HG03280 (cell line): ENCODE data around the gene RAB10.
"Not testable (repeated sequence)": the region's sequence is repeated elsewhere in the genome, so short reads cannot be mapped to it uniquely, and the experiment has no call there.

Experiments
- ATAC-seq: cut with Tn5 transposase; IDR thresholded peaks from one replicate; pipeline ENCODE4 v1.9.1; 2021; ENCODE audit warnings: mild to moderate bottlenecking, moderate library complexity; ENCODE audit not compliant: unreplicated experiment

RAB10 gene

GRCh38 chr2:26054598-26055348, 20.9 kb downstream of the RAB10 start:
- no peak for ATAC-seq

- no peak for ATAC-seq
These were observed 24.5 kb downstream of the RAB10 start for GRCh38 chr2:26058390-26058789.

DNA sequence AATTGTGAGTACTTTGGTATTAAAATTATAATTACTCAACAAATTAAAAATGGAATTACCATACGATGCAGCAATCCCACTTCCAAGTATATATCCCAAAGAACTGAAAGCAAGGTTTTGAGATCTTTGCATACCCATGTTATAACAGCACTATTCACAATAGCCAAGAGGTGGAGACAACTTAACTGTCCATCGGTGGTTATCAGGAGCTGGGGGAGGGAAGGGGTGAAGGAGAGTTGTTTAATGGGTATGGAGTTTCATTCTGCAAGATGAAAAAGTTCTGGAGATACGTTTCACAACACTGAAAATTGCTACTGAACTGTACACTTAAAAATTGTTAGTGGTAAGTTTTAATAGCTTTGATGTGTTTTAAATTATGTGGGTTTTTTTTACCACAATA, 25.7 kb downstream of the RAB10 start:
- no peak for ATAC-seq

GRCh38 chr2:26061539-26061938, 27.7 kb downstream of the RAB10 start:
- ATAC-seq = no peak

- no peak for ATAC-seq
These were observed 31.0 kb downstream of the RAB10 start for GRCh38 chr2:26064846-26065245.

DNA sequence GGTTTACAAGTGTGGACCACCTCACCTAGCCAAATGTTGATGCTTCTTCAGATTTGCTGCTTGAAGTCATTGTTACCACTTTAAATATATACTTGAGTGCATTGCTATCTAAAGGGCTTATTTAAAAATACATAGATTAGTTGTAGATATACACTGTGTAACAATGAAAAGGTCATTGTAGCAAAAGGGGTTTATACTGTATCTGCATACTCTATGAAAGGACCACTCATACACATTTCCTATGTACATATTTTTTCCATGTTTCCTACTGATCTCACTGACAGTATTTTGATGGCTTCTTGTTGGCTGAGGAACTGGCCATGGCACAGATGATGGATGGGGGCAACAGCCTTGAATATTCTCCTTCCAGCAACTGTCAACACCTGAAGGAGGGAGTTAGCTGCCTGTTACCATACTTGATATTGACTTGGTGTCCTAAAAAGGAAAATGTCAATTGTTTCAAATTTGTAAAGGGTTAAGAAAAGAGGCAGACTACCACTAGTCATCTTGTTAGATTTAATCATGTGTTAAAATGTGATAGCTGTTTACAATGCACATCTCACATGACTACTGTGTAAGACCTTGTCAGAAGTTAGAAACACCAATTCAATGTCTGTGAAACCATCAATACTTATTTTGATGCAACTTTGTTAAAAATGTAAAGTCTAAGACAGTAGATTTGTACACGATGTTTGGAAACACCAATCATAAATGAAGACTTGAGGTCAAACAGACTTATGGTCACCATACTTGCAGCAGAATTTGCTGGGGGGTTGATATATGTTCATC, 33.5 kb downstream of the RAB10 start:
- ATAC-seq = no peak

GRCh38 chr2:26067980-26068507, 34.2 kb downstream of the RAB10 start:
- ATAC-seq = no peak

DNA sequence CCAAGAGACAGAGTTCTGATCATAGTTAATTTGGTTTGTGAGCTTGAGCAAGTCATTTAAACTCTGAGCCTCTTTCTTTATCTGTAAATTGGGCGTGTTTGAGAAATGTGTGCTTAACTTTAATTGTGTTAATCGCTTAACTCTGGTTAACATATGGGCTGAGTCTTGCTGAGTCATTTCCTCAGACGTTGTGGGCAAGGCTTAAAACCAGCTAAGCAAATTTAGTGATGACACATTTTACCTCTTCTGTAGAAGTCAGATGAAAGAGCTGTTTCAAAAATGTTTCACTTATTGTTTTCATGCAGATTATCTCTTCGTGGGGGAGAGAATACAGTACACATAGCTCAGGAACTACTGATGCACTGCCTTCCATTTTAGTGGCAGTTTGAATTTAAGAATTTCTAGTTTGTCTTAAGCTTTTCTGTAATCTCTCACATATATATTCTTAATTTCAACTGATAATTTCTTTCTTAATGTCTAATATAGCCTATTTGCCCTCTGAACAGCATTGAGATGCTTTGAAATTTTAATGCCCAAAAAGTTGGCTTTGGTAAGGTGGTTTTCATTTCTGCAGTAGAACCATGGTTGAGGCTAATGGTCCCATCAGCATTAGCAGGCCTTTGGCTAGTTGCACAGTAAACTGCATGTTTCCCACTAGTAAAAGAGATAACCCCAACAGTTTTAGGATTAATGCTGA, 34.9 kb downstream of the RAB10 start:
- peak; percentile 87 for ATAC-seq

DNA sequence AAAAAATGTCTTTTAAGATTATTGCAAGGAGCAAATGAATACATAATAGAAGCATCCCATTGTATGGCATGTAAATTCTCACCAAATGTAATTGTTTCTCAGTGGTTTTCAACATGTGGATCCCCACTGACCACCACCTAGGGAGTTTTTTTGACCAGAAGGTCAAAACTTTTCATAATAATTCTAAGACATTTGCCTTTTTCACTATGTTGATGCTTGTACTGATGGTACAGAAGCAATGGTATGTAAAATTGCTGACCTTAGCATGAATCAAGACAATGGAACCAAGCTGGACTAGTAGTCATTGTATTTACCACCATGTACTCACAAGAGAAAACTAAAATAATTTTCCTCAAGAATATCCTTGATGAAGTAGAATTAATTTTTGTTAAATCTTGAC, 36.8 kb downstream of the RAB10 start:
- no peak for ATAC-seq

DNA sequence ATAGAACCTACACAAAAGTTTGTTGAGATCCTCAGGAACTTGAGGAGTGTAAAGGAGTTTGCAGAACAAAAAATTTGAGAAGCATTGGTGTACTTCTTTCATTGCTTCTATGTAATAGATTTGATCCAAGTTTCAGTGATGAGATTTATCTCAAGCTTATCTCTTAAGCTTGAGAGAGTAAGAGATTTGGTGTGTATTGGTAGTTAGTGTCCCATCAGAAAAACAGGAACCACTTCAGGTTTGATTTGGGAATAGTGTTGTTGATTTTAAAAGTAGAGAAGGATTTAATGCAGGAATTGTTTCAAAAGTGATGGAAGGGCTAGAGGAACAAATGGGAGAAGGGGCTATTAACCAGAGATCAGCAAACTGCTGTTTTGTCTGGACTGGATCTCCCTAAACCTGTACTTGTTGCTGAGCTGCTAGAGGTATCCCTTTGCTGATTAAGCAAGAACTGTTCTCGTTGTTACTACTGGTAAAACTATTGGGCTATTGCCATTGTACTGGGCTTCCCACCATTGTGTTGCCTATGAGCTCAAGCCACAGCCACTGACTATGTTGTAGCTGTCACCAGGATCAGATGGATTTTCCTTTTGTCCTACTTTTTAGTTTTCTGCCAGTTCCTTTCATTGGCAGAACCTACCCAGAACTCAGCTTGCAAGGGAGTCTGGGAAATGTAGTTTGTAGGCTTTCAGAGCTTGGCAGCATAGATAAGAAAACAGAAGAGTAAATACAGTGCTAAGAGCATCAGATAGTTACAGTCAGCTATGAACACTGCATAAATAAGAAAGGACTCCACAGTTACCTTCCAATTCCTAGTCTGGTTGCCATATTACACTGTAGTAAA, 39.3 kb downstream of the RAB10 start:
- no peak for ATAC-seq

DNA sequence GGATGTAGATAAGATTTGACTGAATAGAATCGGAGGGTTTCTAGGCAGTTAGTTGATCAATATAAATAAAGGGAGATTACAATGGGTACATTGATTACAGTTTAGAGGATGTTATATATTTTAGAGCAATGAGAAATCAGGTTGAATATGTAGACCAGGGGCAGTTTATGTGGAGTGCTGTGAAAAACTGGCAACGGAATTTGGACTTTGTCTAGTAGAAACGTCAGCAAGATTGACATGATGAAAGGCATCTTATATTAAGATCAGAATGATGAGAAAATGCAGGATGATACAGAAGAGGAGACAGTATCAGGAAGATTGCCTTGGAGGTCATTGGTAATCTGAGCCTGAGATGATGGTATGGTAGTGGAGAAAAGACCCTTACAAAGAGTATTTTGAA, 39.9 kb downstream of the RAB10 start:
- ATAC-seq = no peak

DNA sequence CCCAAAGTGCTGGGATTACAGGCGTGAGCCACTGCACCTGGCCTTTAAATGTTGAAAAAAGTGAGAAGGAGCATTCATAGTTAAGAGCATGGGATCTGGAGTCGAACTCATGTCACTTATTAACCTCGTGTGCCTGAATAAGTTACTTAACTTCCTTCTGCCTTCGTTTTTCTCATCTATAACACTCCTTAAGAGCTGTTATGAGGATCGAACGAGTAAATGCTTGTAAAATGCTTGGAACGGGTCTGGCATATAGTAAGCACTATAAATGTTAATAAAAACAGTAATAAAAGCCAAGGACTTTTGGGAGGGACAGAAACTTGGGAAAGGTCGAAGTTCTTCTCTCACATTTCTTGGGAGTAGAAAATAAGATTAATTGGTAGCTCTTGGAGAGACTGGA, 40.8 kb downstream of the RAB10 start:
- no peak for ATAC-seq

DNA sequence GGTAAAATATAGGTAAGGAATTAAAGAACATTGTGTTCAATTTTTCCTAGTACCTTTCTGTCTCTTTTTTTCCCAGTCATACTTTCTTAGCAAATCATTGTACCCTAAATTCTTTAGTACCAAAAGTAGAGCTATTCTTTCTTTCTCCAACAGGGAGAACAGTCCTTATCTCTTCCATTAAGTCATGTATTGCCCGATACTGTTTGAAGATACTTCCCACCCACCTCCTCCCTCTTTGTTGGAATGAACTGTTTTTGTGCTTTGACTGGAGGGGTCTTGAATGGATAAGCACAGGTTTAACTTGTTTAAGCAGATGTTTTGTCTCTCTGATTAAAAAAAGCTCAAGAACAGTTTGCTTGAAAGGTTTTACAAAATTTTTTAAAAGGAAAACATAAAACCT, 41.3 kb downstream of the RAB10 start:
- ATAC-seq = no peak

DNA sequence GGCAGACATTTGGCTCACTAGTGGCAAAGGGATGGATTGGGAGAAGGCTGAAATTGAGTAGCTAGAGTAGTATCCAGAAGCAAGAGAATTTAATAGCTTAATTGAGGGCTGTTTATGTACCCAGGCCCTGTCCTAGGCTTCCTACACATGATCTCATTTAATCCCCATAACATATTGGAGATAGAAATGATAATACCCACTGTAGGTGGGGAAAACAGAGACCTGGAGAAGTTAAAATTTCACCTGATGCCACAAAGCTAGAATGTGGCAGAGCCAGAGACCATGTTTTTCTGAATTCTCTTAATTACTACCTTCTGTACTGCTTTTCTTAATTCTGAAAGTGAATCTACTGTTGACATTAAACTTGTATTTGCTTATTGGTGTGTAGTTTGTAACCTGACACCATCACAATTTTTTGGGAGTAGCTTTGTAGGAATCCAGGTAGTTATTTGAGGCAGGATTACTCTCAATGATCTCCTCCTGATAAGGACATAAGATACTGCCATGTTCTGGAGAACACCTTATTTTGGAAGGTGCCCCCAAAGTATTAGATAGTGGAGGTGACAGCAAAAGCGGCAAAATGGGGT, 42.2 kb downstream of the RAB10 start:
- ATAC-seq = no peak

DNA sequence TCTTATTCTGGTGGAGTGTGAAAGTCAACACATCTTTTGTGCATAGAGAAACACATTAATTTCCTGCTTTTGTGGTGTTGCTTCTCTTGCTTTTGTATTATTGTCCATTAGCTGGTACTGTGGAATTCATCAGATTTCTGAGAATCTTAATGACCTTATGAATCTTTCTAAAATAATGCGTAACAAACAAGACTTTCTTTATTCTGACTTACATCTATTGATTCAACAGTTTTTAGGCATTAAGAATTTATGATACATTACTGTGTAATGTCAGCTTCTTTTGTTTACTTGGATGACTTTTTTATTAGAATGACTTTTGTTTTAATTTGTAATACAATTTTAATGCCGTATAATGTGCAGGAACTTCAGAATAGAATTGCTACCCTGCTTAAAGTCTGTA, 43.4 kb downstream of the RAB10 start:
- no peak for ATAC-seq

- ATAC-seq = no peak
These were observed 45.1 kb downstream of the RAB10 start for GRCh38 chr2:26078939-26079338.

- no peak for ATAC-seq
These were observed 46.5 kb downstream of the RAB10 start for GRCh38 chr2:26080356-26080755.

DNA sequence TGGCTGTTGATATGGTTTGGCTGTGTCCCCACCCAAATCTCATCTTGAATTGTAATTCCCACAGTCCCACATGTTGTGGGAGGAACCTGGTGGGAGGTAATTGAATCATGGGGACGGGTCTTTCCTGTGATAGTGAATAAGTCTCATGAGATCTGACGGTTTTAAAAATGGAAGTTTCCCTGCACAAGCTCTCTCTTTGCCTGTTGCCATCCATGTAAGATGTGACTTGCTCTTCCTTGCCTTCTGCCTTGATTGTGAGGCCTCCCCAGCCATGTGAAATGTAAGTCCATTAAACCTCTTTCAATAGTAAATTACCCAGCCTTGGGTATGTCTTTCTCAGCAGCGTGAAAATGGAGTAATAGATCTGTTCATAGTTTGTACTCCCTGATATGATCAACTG, 47.0 kb downstream of the RAB10 start:
- not testable (repeated sequence) for ATAC-seq

GRCh38 chr2:26081556-26081955, 47.7 kb downstream of the RAB10 start:
- ATAC-seq = no peak

- ATAC-seq = no peak
These were observed 52.3 kb downstream of the RAB10 start for GRCh38 chr2:26086155-26086637.
